T-helper 17 cell (primary cell): ENCODE data around the gene SLC51A. TPM values are rescaled to one million over a fixed set of nuclear protein-coding genes. Genes with fewer than 3 reads are reported as not detected.
"Not testable (repeated sequence)": the region's sequence is repeated elsewhere in the genome, so short reads cannot be mapped to it uniquely, and the experiment has no call there.

Experiments used
- ATAC-seq: fragments of 150-1000 bp; cut with Tn5 transposase; 2 replicates; pipeline ENCODE4 v1.10.0; 2021; ENCODE audit warnings: mild to moderate bottlenecking, moderate library complexity
- DNase-seq, 3 donors: peaks; one replicate each; pipeline versions ENCODE4 v3.0.0 to v3.0.0-alpha.2; 2020 to 2021
- H3K9me3 ChIP-seq: one replicate; pipeline ENCODE4 v1.7.0; 2013; ENCODE audit warnings: low read length, mild to moderate bottlenecking; ENCODE audit not compliant: control insufficient read depth, poor library complexity, severe bottlenecking
- H3K27ac Mint-ChIP-seq: one replicate; pipeline ENCODE4 v1.8.0; 2022; ENCODE audit warnings: mild to moderate bottlenecking, moderate library complexity, mixed read lengths
- H3K27me3 Mint-ChIP-seq: one replicate; pipeline ENCODE4 v1.8.0; 2022; ENCODE audit warnings: mixed read lengths
- H3K36me3 Mint-ChIP-seq: one replicate; pipeline ENCODE4 v1.8.0; 2022; ENCODE audit warnings: low read depth, mixed read lengths
- H3K4me1 Mint-ChIP-seq: one replicate; pipeline ENCODE4 v1.8.0; 2022; ENCODE audit warnings: mild to moderate bottlenecking, mixed read lengths
- H3K4me3 Mint-ChIP-seq: one replicate; pipeline ENCODE4 v1.8.0; 2022; ENCODE audit warnings: mild to moderate bottlenecking, moderate library complexity, mixed read lengths
- total RNA-seq, 4 donors: library from RNA in 2 of 4; stranded (reverse) in 2 of 4; gene quantifications; one replicate each; pipeline ENCODE4 v1.2.3 and lab custom pipeline; 2022 to 2026

SLC51A gene
- total RNA-seq, 2 donors from 2014 or later = not detected

DNA sequence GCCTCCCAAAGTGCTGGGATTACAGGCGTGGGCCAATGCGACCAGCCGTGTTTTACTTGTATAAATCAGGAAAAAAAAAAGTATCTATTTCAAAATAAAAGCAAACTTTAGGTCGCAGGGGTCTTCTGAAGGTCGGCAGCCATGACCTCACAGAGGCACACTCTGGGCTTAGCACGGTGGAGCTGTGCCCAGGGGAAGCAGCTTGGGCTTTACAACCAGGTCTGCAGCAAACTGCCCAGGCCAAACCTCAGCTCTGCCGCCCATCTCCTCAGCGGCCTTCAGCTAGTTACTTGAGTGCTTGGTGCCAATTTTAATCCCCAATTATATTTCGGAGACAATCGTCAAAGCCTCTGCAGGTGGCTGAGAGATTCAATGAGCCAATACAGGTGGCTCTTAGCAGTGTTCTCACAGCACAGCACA lies 35.2 kb upstream of the SLC51A start:
- H3K36me3 Mint-ChIP-seq = no peaks in the 10 kb centered on the region
- DNase-seq = no peak
- H3K4me1 Mint-ChIP-seq = peaks cover 39% of the 10 kb centered on the region
- ATAC-seq = no peak
- H3K27ac Mint-ChIP-seq = peak overlapping the region; percentile 96
- H3K27me3 Mint-ChIP-seq = no peaks in the 10 kb centered on the region
- H3K9me3 ChIP-seq = no peaks in the 10 kb centered on the region
- peak overlapping the region; percentile 82 for H3K4me3 Mint-ChIP-seq

DNA sequence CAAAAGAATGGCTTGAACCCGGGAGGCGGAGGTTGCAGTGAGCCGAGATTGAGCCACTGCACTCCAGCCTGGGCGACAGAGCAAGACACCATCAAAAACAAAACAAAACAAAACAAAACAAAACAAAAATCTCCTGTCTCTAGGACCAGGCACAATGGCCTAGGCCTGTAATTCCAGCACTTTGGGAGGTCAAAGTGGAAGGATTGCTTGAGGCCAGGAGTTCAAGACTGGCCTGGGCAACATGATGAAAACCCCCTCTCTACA lies 32.2 kb upstream of the SLC51A start:
- H3K36me3 Mint-ChIP-seq, ATAC-seq, DNase-seq, H3K27me3 Mint-ChIP-seq, H3K9me3 ChIP-seq, H3K4me3 Mint-ChIP-seq: not testable (repeated sequence)
- Mint-ChIP-seq H3K27ac (peak overlapping the region; percentile 96), H3K4me1 (peaks cover 36% of the 10 kb centered on the region)

DNA sequence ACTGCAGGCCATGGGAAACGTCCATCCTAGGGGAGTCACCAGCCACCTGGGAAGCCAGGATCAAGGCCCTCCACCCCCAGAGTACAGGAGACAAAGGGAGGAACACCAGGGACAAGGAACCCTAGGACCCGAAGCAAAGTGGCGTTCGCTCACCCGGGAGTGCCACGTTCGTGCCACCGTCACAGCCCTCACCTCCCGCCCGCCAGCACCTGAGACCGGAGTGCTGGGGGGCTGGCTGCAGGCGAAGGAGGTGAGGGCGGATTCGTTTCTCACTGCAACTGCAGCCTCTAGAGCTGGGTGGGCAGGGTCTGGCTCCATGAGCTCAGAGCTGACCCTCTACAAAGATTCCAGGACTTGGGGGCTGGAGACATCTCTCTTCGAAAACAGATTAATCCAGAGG lies 31.5 kb upstream of the SLC51A start:
- no peaks in the 10 kb centered on the region for H3K9me3 ChIP-seq
- Mint-ChIP-seq H3K4me3 (no peak overlapping the region), H3K36me3 (no peaks in the 10 kb centered on the region), H3K27me3 (no peaks in the 10 kb centered on the region), H3K4me1 (peaks cover 28% of the 10 kb centered on the region), H3K27ac (no peak overlapping the region)
- ATAC-seq (no peak), DNase-seq (no peak)

DNA sequence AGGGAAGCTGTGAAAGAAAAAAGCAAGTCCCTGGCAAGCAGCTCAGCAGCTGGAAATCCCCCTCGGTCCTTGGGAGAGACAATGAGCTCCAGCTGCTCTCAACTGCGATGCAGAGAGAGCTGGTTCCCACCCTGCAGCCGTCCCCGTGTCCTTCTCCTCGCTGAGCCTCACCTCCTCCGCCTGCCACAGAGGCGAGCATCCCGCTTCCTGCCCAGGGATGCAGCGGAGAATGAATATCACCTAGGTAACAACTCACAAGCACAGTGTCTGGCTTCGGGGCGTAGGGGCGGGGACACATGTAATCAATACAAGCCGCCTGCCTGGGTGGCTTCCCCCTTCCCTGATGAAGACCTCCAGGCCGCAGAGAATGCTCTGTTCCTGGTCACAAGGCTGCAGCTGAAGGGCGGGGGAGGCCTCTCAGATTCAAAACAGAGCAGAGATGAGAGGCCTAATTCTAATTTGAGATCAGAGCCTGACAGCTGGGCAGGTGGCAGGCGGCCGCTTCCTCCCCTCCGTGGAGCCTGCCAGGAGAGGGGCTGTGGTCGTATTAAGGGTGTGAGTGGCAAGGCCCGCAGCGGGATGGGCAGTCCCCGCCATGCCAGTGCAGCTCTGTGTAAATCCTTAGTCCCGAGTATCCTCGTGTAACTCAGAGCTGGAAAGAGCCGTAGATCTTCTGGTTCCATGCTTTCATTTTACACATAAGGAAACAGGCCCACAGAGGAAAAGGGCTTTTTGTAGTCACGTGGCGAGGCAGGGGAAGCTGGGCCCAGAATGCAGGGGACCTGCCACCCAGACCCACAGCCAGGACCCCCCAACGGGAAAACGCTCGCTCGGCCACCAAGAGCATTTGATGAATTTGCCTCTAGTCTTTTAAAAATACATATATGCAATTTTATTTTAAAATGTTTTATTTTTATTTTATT lies 29.4 kb upstream of the SLC51A start:
- DNase-seq = peak in 1 of 3 donors; percentile 31
- peak overlapping the region; percentile 56 for H3K4me3 Mint-ChIP-seq
- H3K36me3 Mint-ChIP-seq = no peaks in the 10 kb centered on the region
- H3K9me3 ChIP-seq = no peaks in the 10 kb centered on the region
- H3K27ac Mint-ChIP-seq = peak overlapping the region; percentile 90
- H3K27me3 Mint-ChIP-seq = no peaks in the 10 kb centered on the region
- peak; percentile 36 for ATAC-seq
- H3K4me1 Mint-ChIP-seq = peaks cover 26% of the 10 kb centered on the region

DNA sequence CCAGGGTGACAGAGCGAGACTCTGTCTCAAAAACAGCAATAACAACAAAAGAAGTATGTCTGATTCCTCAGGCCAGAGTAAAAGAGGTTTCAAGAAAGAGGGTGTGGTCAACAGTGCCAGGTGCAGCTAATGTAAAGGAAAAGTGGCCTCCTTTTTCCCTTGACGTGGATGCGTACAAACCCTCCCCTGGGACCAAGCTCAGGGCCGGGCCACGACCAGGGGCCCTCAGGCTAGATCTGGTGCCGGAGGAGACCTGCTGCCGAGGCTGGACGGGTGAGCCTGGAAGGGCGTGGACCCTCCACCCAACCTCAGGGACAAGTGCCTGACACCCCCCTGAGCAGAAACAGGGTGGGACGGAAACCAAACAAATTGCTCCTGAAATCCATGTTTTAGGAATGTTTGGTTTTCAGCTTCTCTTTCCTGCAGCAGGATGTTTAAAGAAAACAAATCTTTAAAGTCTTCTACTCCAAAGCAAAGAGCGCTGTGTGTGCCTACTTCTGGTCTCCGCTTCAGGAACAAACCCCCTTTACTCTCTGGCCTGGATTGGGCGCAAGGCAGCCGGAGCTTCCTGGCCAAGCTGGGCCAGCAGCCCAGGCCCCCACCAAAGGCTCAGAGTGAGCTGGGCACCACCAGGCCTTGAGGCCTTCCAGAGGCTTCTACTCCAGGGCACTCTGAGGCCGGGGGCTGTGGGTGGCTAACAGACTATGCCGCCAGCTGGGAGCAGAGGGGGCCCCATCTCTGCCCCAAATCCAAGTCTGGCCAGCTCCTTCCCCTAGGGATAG lies 26.6 kb upstream of the SLC51A start:
- Mint-ChIP-seq H3K4me1 (peaks cover 26% of the 10 kb centered on the region), H3K27me3 (no peaks in the 10 kb centered on the region), H3K4me3 (no peak overlapping the region), H3K27ac (peak overlapping the region; percentile 16), H3K36me3 (peaks cover 4% of the 10 kb centered on the region)
- no peak for DNase-seq
- no peak for ATAC-seq
- no peaks in the 10 kb centered on the region for H3K9me3 ChIP-seq

DNA sequence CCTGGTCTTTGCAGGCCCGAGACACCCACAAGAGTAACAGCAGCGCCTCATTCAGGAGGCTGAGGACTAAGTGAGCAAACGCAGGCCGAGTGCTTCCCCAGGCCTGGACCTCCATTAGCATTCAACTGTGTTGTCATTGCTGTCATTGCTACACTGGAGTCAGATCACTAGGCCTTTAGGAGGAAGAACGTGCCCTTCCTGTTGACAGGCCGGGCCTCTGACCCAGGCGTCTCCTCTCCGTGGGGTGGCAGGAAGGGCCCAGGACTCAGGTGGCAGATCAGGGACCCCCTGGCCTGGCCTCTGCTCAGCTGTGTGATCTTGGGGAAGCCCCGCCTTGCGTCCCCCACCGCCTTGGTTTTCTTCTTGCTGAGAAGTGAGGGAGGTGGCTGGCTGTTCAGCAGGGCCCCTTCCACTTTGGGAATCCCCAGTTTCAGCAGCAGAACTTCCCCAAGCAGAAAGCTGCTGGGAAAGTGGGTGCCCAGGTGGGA lies 24.3 kb upstream of the SLC51A start:
- peak; percentile 82 for ATAC-seq
- Mint-ChIP-seq H3K27me3 (no peaks in the 10 kb centered on the region), H3K4me1 (peaks cover 26% of the 10 kb centered on the region), H3K36me3 (peaks cover 4% of the 10 kb centered on the region), H3K27ac (peak overlapping the region; percentile 99), H3K4me3 (peak overlapping the region; percentile 90)
- H3K9me3 ChIP-seq = no peaks in the 10 kb centered on the region
- peak; percentile 49 to 67 (median 52) for DNase-seq

DNA sequence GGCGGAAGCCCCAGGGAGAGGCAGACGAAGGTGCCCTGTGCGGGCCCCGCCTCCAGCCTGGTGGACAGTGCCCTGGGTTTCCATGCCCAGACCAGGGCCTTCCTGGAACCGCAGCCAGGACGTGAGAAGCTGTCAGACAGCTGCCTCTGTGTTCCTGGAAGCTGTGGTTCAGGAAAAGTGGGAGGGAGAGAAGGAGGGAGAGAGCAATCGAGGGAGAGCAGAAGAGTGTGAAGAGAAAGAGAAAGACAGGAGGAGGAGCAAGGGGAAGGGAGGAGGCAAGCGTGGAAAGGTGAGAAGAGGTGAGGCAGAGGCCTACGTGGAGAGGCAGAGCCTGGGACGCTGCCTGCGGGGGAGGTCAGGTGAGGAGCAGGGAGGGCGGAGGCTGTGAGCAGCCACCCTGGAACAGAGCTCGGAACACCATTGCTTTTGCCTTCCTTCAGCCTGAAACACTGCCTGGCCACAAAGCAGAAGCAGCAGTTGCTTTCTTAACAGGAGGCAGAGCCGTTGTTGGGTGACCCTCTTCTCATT lies 23.7 kb upstream of the SLC51A start:
- peaks cover 26% of the 10 kb centered on the region for H3K4me1 Mint-ChIP-seq
- H3K27ac Mint-ChIP-seq = peak overlapping the region; percentile 99
- peaks cover 4% of the 10 kb centered on the region for H3K36me3 Mint-ChIP-seq
- H3K9me3 ChIP-seq = no peaks in the 10 kb centered on the region
- ATAC-seq (peak; percentile 33), DNase-seq (no peak)
- peak overlapping the region; percentile 90 for H3K4me3 Mint-ChIP-seq
- no peaks in the 10 kb centered on the region for H3K27me3 Mint-ChIP-seq

DNA sequence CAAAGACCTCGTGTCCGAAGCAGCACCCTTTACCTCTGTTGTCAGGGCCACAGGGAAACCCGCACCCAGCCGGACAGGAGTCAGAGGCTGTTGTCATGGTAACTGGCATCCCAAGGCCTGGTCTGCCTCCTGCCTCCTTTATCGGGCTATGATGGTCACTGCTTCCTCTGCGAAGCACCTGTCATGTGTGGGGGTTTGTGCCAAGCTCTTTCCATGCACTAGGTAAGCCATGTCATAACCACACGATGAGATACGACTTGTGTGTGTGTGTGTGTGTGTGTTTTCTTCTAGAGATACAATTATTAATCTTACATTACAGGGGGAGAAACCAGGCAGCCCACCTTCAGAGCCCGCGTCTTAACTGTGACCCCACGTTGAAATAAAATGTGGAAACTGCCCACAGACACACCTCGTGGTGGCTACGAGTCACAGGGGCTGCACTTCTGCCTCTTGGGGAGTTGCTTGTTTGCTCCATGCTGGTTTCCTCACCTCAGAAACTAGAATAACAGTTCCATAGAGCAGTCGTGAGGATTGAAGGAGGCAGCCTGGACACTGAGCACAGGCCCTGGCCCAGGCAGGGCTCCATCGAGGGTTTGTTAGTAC lies 23.1 kb upstream of the SLC51A start:
- Mint-ChIP-seq H3K27ac (peak overlapping the region; percentile 99), H3K27me3 (no peaks in the 10 kb centered on the region), H3K4me1 (peaks cover 26% of the 10 kb centered on the region), H3K36me3 (peaks cover 4% of the 10 kb centered on the region), H3K4me3 (peak overlapping the region; percentile 90)
- DNase-seq = no peak
- no peaks in the 10 kb centered on the region for H3K9me3 ChIP-seq
- no peak for ATAC-seq

DNA sequence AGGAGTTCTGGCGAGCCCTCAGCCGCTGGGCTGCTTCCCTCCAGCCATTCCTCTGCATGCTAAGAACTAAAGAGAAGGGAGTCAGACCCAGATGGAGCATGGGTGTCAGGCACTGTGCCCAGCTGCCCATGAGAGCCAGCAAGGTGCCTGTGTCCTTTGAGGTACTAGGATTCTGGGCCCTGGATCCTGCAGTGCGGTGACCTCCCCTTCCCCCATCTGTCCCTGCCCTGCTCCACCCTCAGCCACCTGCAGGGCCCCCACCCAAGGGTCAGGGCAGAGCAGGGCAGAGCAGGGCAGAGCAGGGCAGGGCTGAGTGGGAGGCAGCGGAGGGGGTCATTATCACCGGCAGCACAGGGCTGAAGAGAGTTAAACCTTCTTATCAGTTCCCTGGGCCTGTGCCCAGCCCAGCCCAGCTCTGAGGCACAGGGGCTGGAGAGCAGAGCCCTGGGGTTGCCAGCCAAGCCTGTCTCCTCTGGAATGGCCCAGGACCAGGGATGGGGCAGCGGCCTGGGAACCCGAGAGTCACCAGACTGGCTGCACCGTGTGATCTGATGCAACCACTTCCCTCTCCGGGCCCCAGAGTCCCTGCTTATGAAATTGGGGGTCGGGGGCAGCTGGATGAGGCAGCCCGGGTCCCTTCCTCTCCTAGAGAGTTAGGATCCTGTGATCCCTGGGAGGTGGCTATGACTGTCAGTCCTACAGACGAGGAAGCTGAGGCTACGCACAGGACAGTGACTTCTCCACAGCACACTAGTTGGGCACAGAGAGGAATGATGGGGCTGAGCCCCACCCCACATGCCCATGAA lies 22.4 kb upstream of the SLC51A start:
- peaks cover 24% of the 10 kb centered on the region for H3K4me1 Mint-ChIP-seq
- H3K27ac Mint-ChIP-seq = peak overlapping the region; percentile 99
- H3K4me3 Mint-ChIP-seq = no peak overlapping the region
- H3K27me3 Mint-ChIP-seq = no peaks in the 10 kb centered on the region
- DNase-seq (no peak), ATAC-seq (no peak)
- peaks cover 4% of the 10 kb centered on the region for H3K36me3 Mint-ChIP-seq
- H3K9me3 ChIP-seq = no peaks in the 10 kb centered on the region

DNA sequence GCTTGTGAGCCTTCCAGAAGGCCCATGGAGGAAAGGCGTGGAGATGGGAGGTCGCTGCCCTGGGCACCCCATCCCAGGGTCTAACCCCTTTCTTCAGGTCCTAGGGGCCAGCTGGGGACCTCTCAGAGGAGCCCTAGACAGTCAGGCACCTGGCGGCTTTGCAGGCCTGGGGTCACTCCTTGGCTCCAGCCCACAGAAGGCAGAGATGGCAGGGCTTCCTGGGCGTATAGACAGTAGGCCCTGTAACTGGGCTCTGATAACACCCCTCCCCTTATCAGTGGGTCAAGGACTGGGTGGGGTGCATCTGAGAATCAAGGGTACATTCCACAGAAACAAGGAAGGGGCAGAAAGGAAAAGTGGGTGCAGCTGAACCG lies 21.8 kb upstream of the SLC51A start:
- no peaks in the 10 kb centered on the region for H3K9me3 ChIP-seq
- Mint-ChIP-seq H3K4me1 (peaks cover 23% of the 10 kb centered on the region), H3K27ac (no peak overlapping the region), H3K27me3 (no peaks in the 10 kb centered on the region), H3K4me3 (no peak overlapping the region), H3K36me3 (peaks cover 4% of the 10 kb centered on the region)
- ATAC-seq (no peak), DNase-seq (no peak)

DNA sequence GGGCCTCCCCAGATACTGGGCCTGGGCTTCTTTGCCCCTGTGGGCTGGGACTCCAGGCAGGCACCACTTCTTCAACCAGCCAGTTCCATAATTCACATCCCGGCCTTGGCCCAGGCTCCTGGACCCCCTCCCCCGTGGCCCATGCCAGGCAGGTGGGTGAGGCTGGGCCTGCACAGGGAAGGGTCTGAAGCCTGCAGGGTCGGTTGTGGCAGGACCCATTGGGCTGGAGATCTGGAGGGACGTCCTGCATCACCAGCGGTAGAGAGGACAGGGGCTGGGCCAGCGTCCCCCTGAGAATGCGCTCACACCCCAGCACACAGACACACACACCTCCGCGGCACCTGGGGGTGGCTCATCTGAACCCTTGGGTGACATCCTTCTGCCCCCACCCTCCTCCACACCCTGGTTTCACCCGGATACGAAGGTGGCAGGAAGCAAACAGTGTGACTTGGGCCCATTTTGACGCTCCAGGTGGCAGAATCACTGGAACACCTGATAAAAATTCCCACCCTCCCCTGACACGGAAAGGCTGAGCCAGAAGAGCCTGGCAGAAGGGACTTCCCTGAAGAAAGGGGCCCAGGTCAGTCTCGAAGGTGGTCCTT lies 20.6 kb upstream of the SLC51A start:
- peak overlapping the region; percentile 9 for H3K27ac Mint-ChIP-seq
- H3K4me3 Mint-ChIP-seq = no peak overlapping the region
- DNase-seq = no peak
- H3K9me3 ChIP-seq = no peaks in the 10 kb centered on the region
- H3K36me3 Mint-ChIP-seq = peaks cover 4% of the 10 kb centered on the region
- no peaks in the 10 kb centered on the region for H3K27me3 Mint-ChIP-seq
- no peak for ATAC-seq
- peaks cover 21% of the 10 kb centered on the region for H3K4me1 Mint-ChIP-seq

DNA sequence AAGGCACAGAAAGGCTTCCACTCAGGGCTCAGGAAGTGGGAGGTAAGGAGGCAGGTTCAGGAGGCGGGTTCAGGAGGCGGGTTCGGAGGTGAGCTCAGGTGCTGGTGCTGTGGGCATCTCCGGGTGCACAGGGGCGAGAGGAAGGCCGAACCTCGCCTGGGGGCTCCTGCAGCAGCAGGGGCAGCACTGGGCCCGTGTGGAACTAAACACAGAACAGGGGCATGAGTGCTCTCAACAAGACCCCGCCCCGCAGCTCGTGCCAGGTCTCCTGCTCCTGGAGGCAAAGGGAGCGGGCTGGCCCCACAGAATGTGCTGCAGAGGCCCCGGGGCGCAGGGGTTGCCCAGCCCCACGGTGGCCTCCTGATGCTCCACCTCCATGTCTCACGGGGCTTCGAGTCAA lies 18.8 kb upstream of the SLC51A start:
- no peak for ATAC-seq
- Mint-ChIP-seq H3K36me3 (peaks cover under 1% of the 10 kb centered on the region), H3K27me3 (no peaks in the 10 kb centered on the region), H3K4me3 (no peak overlapping the region), H3K4me1 (peaks cover 12% of the 10 kb centered on the region), H3K27ac (no peak overlapping the region)
- H3K9me3 ChIP-seq = no peaks in the 10 kb centered on the region
- no peak for DNase-seq
